GM21786 (cell line): ENCODE results near the gene XBP1.
"Not testable (repeated sequence)": the region's sequence is repeated elsewhere in the genome, so short reads cannot be mapped to it uniquely, and the experiment has no call there.

ENCODE experiments used
- ATAC-seq: cut with Tn5 transposase; IDR thresholded peaks from one replicate; pipeline ENCODE4 v1.9.1; 2021; ENCODE audit not compliant: unreplicated experiment

The XBP1 gene

DNA sequence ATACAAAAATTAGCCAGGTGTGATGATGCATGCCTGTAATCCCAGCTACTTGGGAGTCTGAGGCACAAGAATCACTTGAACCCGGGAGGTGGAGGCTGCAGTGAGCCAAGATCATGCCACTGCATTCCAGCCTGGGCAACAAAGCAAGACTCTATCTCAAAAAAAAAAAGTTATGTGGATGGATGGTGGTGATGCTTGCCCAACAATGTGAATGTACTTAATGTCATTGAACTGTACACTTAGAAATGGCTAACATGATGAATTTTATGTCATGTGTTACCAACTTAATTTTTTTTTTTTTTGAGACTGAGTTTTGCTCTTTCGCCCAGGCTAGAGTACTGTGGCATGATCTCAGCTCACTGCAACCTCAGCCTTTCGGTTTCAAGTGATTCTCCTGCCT is 45.9 kb downstream of the XBP1 start:
- not testable (repeated sequence) for ATAC-seq

DNA sequence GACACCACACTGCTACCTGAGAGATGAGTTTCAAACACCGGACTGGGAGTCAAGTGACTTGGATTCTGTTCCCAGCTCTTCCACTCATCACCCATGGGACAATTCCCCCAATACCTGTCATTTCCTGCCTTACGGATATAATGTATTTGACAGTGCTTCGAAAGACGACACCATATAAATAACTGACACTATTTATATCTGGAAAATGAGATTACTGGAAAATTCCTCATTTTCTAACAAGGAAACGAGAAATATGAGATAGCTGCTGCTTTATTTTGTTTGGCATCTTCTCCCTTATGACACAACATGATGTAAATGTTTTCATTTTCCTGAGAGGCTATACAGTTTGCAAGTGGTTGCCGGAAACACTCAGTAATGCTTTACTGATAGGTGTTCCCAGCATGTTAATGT is 49.9 kb downstream of the XBP1 start:
- ATAC-seq: no peak
